GM20431 (cell line): ENCODE results near the gene RAI1.
"Not testable (repeated sequence)": the region's sequence is repeated elsewhere in the genome, so short reads cannot be mapped to it uniquely, and the experiment has no call there.

Source experiments
- in situ Hi-C: fragments of 300-500 bp; cut with MseI, MboI; formaldehyde crosslinking; loops from one replicate; pipeline ENCODE4 v1.15.0; 2020; ENCODE audit warnings: low sequenced_read_pairs; ENCODE audit not compliant: unreplicated experiment

RAI1 gene

GRCh38 chr17:17806035-17806434 lies 124.8 kb downstream of the RAI1 start:
- in situ Hi-C loops, result no loop called here

GRCh38 chr17:17806611-17807274 lies 125.5 kb downstream of the RAI1 start:
- in situ Hi-C loops, result no loop called here

- in situ Hi-C loops, result no loop called here
Observed at GRCh38 chr17:17807440-17807839, 126.2 kb downstream of the RAI1 start.

GRCh38 chr17:17808200-17808599 lies 126.9 kb downstream of the RAI1 start:
- in situ Hi-C loops, result not testable (repeated sequence)

- in situ Hi-C loops, result no loop called here
Observed at GRCh38 chr17:17808706-17809432, 127.6 kb downstream of the RAI1 start.

GRCh38 chr17:17809531-17810083 lies 128.3 kb downstream of the RAI1 start:
- in situ Hi-C loops, result no loop called here

- in situ Hi-C loops, result no loop called here
Observed at GRCh38 chr17:17810084-17810894, 129.0 kb downstream of the RAI1 start.

GRCh38 chr17:17810895-17811248 lies 129.6 kb downstream of the RAI1 start:
- in situ Hi-C loops, result no loop called here

GRCh38 chr17:17811381-17812210 lies 130.3 kb downstream of the RAI1 start:
- in situ Hi-C loops, result no loop called here

GRCh38 chr17:17812211-17813054 lies 131.2 kb downstream of the RAI1 start:
- in situ Hi-C loops, result no loop called here

GRCh38 chr17:17813055-17813724 lies 131.9 kb downstream of the RAI1 start:
- in situ Hi-C loops, result no loop called here

- in situ Hi-C loops, result no loop called here
Observed at GRCh38 chr17:17813725-17814095, 132.5 kb downstream of the RAI1 start.

GRCh38 chr17:17814162-17815061 lies 133.2 kb downstream of the RAI1 start:
- in situ Hi-C loops, result no loop called here

- in situ Hi-C loops, result no loop called here
Observed at GRCh38 chr17:17815062-17815406, 133.8 kb downstream of the RAI1 start.

- in situ Hi-C loops, result no loop called here
Observed at GRCh38 chr17:17815436-17816200, 134.4 kb downstream of the RAI1 start.

- in situ Hi-C loops, result no loop called here
Observed at GRCh38 chr17:17816240-17816814, 135.1 kb downstream of the RAI1 start.
